T-helper 22 cell (primary cell): Measurements from ENCODE around the gene MCF2L2.
"Not testable (repeated sequence)": the region's sequence is repeated elsewhere in the genome, so short reads cannot be mapped to it uniquely, and the experiment has no call there.

Experiments
- DNase-seq: peaks from one replicate; pipeline ENCODE4 v3.0.0-alpha.2; 2020; ENCODE audit warnings: low read depth

The MCF2L2 gene

DNA sequence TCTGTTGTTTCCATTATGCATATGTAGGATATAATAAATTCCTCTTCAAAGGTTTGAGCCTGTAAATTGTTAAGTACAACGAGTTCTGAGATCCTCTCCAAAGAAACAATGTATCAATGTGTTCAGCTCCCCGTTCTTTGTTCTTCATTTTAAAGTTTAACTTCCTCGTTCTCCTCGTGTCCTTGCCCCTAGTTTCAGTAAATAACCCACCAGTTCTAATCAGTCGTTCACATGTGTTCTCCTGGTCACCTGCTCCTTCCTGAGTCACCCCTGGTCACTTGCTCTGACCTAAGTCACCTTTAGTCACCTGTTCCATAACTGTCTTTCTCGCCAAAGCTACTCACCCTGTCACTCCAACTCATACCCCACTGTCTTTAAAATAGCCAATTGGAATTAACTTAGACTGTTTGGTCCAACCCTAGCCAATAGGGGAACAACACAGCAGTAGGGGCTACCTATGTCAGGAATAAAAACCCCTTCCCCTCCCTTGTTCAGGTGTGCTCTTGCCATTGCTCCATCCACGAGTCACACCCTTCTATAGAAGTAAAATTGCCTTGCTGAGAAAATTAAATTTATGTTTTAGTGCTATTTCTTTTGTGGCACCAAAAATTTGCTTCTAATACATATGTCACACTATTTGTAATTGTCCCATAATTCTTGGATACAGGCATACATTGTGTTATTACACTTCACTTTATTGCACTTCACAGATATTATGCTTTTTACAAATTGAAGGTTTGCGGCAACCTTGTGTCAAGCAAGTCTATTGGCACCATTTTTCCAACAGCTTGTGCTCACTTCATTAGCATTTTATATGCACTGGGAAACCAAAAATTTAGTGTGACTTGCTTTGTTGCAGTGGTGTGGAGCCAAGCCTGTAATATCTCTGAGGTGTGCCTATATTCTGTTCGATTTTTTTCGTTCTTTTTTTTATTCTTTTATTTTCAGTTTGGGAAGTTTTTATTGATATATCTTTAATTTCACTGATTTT is 15.3 kb upstream of the MCF2L2 start:
- DNase-seq, result no peak

- DNase-seq, result no peak
Observed at GRCh38 chr3:183442994-183443393, 14.6 kb upstream of the MCF2L2 start.

- not testable (repeated sequence) for DNase-seq
Observed at GRCh38 chr3:183440521-183440920, 12.1 kb upstream of the MCF2L2 start.

DNA sequence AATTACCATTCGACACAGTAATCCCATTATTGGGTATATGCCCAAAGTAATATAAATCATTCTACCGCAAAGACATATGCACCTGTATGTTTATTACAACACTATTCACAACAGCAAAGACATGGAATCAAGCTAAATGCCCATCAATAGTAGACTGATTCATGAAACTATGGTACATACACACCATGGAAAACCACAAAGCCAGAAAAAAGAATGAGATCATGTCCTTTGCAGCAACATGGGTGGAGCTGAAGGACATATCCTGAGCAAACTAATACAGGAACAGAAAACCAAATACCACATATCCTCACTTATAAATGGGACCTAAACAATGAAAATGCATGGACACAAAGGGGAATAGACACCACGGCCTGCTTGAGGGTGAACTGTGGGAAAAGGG is 11.1 kb upstream of the MCF2L2 start:
- DNase-seq, result no peak

DNA sequence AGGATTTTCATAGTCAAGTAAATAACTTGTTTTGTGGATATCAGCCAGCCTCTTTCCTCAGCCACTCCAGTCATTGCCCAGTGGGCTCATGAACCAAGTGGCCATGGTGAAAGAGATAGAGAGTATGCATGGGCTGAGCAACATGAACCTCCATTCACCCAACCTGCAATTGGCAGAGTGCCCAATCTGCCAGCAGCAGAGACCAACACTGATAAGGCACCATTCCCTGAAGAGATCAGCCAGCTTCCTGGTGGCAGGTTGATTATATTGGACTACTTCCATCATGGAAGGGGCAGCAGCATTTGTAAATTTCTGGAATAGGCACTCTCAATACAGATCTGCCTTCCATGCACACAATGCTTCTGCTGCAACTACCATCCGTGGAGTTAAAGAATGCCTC is 10.3 kb upstream of the MCF2L2 start:
- no peak for DNase-seq

DNA sequence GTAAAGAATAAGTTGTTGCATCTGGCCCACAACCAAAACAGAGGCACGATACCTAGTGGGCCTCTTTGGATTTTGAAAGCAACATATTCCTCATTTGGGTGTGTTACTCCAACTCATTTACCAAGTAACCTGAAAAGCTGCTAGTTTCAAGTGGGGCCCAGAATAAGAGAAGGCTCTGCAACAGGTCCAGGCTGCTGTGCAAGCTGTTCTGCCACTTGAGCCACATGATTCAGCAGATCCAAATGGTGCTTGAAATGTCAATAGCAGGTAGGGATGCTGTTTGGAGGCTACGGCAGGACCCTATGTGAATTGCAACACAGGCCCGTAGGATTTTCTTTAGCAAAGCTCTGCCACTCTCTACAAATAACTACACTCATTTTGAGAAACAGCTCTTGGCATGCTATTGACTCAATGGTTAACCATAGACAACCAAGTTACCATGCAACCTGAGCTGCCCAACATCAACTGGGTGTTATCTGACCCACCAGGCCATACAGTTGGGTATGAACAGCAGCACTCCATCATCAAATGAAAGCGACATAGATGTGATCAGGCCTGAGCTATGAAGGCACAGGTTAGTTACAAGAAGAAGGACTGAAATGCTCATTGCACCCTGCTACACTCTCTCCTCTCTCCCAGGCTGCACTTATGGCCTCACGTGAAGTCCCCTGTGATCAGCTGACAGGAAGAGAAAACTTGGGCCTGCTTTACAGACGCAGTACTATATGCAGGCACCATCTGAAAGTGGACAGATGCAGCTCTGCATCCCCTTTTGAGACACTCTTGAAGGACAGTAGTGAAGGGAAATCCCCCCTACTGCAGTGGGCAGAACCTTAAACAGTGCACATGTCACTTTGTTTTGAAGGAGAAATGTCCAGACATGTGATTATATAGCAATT is 9.5 kb upstream of the MCF2L2 start:
- DNase-seq, result no peak

- no peak for DNase-seq
Observed at GRCh38 chr3:183437061-183437460, 8.6 kb upstream of the MCF2L2 start.

DNA sequence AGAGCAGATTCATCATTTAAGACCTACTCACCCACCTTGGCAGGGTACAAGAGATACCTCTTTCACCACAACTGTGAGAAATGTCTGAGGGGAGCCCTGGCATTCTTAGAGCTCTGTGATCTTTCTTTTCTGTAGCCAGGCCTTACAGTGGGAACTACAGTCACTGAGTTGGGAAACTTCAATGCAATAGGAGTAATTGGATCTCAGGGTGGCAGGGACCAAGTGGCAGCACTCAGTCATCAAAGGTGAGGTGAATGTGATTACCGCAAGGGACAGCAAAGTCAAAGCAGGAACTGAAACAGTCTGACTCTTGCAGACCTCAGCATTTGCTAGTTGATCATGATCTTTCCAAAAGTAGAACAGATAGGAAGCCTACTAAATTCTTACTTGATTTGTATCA is 7.2 kb upstream of the MCF2L2 start:
- DNase-seq, result no peak

- no peak for DNase-seq
Observed at GRCh38 chr3:183434992-183435391, 6.6 kb upstream of the MCF2L2 start.

DNA sequence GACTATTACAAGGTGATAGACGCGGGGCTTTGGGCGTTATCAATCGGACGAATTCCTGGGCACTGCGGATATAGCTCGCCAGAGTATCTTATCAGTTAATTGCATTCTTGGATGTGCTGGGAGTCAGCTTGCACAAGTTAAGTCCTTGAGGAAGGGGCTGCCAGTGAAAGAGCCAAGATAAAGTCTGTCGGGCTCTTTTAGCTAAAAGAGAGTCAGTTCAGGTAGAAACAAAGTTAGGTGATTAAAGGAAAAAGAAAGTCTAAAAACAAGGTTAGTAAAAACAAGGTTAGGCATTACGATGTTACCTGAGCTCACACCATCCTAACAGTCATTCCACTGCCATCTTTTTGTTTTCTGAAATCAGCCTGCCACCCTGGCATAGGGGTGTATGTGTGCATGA is 6.1 kb upstream of the MCF2L2 start:
- DNase-seq, result no peak

DNA sequence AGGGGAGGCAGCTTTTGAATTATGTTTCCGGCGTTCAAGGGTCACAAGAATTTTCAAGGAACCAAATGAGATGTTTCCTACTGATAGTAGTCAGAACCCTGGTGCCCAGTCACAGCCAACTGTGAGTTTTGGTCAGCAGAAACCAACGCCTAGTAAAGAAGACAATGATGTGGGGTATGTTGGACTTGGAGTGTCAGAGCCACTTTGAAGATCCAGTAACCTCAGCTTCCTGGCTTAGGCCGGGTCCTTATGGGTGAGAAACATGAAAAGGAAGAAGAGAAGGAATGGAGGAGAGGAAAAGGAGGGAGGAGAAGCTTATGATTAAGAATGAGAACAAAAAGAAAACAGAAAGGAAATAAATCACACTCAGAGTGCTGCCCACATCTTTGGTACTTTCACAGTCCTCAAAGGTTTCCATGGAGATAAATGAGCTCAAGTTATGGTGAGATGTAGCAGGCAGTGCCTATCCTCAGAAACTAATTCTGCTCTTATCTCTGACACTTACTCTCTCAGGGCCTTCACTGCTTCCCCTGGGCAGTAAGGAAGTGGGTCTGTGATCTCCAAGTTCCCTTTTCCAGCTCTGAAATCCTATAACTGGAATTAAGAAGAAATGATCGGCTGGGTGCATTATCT is 2.0 kb upstream of the MCF2L2 start:
- no peak for DNase-seq

GRCh38 chr3:183427876-183428446 is 458 bp downstream of the MCF2L2 start:
- no peak for DNase-seq

DNA sequence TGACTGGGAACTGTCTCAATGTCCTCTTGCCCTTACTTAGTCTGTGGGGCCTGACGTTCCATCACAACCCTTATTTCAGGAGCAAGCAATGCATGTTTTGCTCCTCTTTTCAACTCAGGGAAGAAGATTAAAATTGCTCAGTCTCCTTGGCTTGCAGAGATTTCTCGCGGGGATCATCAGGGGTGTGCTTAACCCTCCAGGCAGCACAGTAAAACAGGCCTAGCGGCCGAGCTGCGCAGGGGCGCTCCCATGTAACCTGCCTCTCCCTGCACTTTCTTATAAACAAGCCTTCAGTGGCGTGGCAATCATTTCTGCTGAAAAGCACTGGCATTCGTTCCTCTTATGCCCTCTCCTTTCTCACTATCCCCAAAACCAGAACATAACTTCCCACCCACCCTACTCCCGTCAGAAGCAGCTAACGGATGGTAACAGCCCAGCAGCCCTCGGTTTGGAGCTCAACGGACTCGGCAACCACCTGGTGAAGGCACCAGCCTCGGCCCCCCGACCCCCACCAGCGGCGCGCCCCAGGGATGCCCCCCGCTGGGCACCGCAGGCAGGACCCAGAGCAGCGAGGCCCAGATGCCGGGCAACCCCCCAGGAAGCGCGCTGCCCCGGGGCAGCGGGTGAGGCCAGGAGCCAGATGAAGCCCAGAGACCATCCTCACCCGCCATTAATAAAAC is 1.1 kb downstream of the MCF2L2 start:
- DNase-seq, result no peak

- DNase-seq, result not testable (repeated sequence)
Observed at GRCh38 chr3:183418807-183419206, 9.6 kb downstream of the MCF2L2 start.

DNA sequence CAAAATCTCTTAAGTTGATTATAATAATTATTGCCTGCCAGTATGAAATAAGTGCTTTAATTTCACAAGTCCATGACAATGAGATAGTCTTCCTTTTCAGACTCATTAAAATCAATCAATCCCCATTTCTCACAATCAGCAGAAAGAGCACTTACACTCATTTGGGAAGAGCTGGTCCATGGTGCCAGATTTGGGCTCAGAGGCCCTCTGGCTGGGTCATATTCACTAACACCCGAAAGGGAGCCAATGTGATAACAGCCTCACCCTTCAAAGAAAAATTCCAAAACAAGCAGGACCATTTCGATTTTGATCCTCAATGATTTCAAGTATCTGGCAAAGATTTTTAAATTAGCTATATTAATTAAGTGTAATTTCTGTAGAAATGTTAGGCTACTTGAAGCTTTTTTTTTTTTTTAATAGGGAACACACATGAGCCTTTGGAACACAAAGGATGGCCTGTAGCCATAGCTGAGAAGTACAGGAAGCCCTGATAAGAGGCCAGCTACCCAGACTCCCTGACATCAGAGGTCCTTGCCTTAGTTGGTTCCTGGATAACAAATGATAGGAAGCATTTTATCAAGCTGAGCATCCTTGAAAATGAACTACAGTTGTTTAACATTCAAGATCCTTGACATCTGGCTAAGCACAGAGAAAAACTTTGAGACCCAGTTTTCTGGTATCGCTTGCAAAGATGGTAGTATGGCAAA is 17.1 kb downstream of the MCF2L2 start:
- DNase-seq, result no peak

DNA sequence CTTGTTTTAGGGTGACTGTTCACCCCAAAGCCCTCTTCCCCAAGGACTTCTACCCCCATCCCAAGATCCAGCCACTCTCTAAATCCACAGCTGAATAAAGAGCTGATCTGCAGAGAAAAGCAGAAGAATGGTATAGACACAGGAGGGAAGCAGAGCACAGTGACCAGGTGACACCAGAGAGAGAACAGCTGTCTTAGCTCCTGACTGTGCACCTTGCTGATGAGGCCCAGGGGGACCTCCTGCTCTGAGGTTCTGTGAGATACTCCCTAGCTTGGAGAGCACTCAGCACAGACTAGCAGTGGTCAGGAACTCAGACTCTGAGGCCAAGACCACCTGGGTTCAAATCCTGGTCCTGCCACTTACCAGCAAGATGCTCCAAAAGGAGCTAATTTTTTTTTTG is 17.7 kb downstream of the MCF2L2 start:
- no peak for DNase-seq

GRCh38 chr3:183410280-183410679 is 18.1 kb downstream of the MCF2L2 start:
- no peak for DNase-seq

DNA sequence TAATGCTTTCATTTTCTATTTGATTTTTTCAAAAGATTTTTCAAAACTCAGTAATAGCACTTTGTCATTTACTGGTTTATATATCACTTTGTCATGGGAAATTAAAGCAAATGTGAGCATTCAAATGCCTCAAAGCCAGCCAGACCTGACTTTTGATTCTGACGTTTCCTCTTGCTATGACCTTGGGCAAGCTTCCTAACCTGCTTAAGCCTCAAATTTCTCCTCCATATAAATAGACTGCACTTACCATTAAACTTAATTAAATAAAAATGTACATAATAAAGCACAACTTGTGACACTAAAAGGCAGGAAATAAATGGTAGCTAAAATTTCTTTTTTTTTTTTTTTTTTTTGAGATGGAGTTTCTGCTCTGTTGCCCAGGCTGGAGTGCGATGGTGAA is 19.2 kb downstream of the MCF2L2 start:
- DNase-seq, result no peak

- no peak for DNase-seq
Observed at GRCh38 chr3:183401678-183402077, 26.7 kb downstream of the MCF2L2 start.

DNA sequence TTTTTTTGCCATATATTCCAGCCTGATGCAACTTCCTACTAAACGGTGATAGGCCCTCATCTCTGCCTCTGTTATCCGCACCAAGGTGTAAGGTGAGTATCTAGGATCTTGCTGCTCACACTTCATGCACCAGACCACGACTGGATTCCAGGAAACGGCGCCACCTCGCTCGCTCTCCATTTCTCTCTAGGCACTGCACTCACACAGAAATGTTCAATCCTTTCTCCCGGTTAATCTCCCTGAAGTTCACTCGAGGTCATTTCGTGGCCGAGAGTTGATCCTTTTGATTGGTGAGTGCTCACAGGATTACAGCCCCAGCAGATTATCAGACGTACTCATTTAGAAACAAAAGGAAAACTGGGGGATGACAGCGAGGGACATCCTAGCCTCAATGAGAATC is 28.1 kb downstream of the MCF2L2 start:
- DNase-seq, result no peak
